ENCODE data around the gene CCDC157. TPM values are rescaled to one million over a fixed set of nuclear protein-coding genes. Genes with fewer than 3 reads are reported as not detected.
A peak's percentile ranks its signal among the peaks of the same experiment; 100 is the strongest.

CCDC157 gene
- total RNA-seq, 1 donor from 2014 or later: 9.3 TPM

- Mint-ChIP-seq H3K4me1 (peaks cover 40% of the 10 kb centered on the region), H3K27ac (ENCODE audit: unreplicated experiment) (no peak overlapping the region), H3K36me3 (ENCODE audit: low read depth) (no peaks in the 10 kb centered on the region), H3K9me3 (no peaks in the 10 kb centered on the region), H3K27me3 (ENCODE audit: low read depth) (no peaks in the 10 kb centered on the region), H3K4me3 (peak overlapping the region; percentile 99)
- TF ChIP-seq CTCF (conservative IDR thresholded peaks at IDR 0.05): no peak
- DNase-seq (ENCODE audit: low read depth, low spot score): no peak
Observed at GRCh38 chr22:30358541-30358940, 1.7 kb downstream of the CCDC157 start.

GRCh38 chr22:30361916-30362650 is 5.3 kb downstream of the CCDC157 start:
- H3K36me3 Mint-ChIP-seq (ENCODE audit: low read depth): no peaks in the 10 kb centered on the region
- H3K4me3 Mint-ChIP-seq: no peak overlapping the region

GRCh38 chr22:30362651-30363281 is 6.0 kb downstream of the CCDC157 start:
- Mint-ChIP-seq H3K4me1 (peaks cover 7% of the 10 kb centered on the region), H3K27ac (ENCODE audit: unreplicated experiment) (no peak overlapping the region), H3K36me3 (ENCODE audit: low read depth) (no peaks in the 10 kb centered on the region), H3K27me3 (ENCODE audit: low read depth) (no peaks in the 10 kb centered on the region), H3K4me3 (no peak overlapping the region), H3K9me3 (no peaks in the 10 kb centered on the region)
- DNase-seq (ENCODE audit: low read depth, low spot score): no peak
- TF ChIP-seq CTCF (conservative IDR thresholded peaks at IDR 0.05): no peak

More at GRCh38 chr22:30361916-30362650, 5.3 kb downstream of the CCDC157 start:
- Mint-ChIP-seq H3K27ac (ENCODE audit: unreplicated experiment) (peak overlapping the region; percentile 67), H3K9me3 (no peaks in the 10 kb centered on the region), H3K4me1 (peaks cover 11% of the 10 kb centered on the region), H3K27me3 (ENCODE audit: low read depth) (no peaks in the 10 kb centered on the region)
- DNase-seq (ENCODE audit: low read depth, low spot score): no peak
- no peak for TF ChIP-seq CTCF (conservative IDR thresholded peaks at IDR 0.05)

- H3K27me3 Mint-ChIP-seq (ENCODE audit: low read depth): no peaks in the 10 kb centered on the region
- no peaks in the 10 kb centered on the region for H3K36me3 Mint-ChIP-seq (ENCODE audit: low read depth)
- DNase-seq (ENCODE audit: low read depth, low spot score): no peak
- no peaks in the 10 kb centered on the region for H3K9me3 Mint-ChIP-seq
- no peak for TF ChIP-seq CTCF (conservative IDR thresholded peaks at IDR 0.05)
- H3K4me3 Mint-ChIP-seq: no peak overlapping the region
- no peak overlapping the region for H3K27ac Mint-ChIP-seq (ENCODE audit: unreplicated experiment)
- H3K4me1 Mint-ChIP-seq: no peaks in the 10 kb centered on the region
Observed at GRCh38 chr22:30365891-30366290, 9.1 kb downstream of the CCDC157 start.

GRCh38 chr22:30368420-30368819 is 11.6 kb downstream of the CCDC157 start:
- H3K4me1 Mint-ChIP-seq: no peaks in the 10 kb centered on the region
- no peak for DNase-seq (ENCODE audit: low read depth, low spot score)
- no peaks in the 10 kb centered on the region for H3K36me3 Mint-ChIP-seq (ENCODE audit: low read depth)
- no peak for TF ChIP-seq CTCF (conservative IDR thresholded peaks at IDR 0.05)
- no peaks in the 10 kb centered on the region for H3K27me3 Mint-ChIP-seq (ENCODE audit: low read depth)
- no peak overlapping the region for H3K4me3 Mint-ChIP-seq
- H3K27ac Mint-ChIP-seq (ENCODE audit: unreplicated experiment): no peak overlapping the region
- H3K9me3 Mint-ChIP-seq: no peaks in the 10 kb centered on the region
